Umbilical cord (tissue), 2 donors: ENCODE results near the gene CSRNP3. TPM values are rescaled to one million over a fixed set of nuclear protein-coding genes. Genes with fewer than 3 reads are reported as not detected.
"Not testable (repeated sequence)": the region's sequence is repeated elsewhere in the genome, so short reads cannot be mapped to it uniquely, and the experiment has no call there.

Source experiments
- DNase-seq: peaks from one replicate; pipeline ENCODE4 v3.0.0-alpha.2; 2015; ENCODE audit warnings: low spot score
- total RNA-seq: library from RNA; depleted of rRNA; stranded (reverse); fragments of >200 nt; gene quantifications from one replicate; pipeline ENCODE4 v1.2.3, GENCODE V29; 2014; ENCODE audit warnings: low replicate concordance; ENCODE audit not compliant: insufficient read depth

CSRNP3 gene
- total RNA-seq, 1 donor from 2014 or later, result 10.4 TPM

- DNase-seq, result peak; percentile 39
These were observed 117.9 kb downstream of the CSRNP3 start for GRCh38 chr2:165587335-165587938.

GRCh38 chr2:165590999-165591398 lies 121.5 kb downstream of the CSRNP3 start:
- not testable (repeated sequence) for DNase-seq

- no peak for DNase-seq
These were observed 123.6 kb downstream of the CSRNP3 start for GRCh38 chr2:165593081-165593480.

- DNase-seq, result no peak
These were observed 124.9 kb downstream of the CSRNP3 start for GRCh38 chr2:165594231-165594934.

- DNase-seq, result no peak
These were observed 125.4 kb downstream of the CSRNP3 start for GRCh38 chr2:165594935-165595255.

- no peak for DNase-seq
These were observed 127.3 kb downstream of the CSRNP3 start for GRCh38 chr2:165596788-165597187.

GRCh38 chr2:165601065-165601830 lies 131.8 kb downstream of the CSRNP3 start:
- DNase-seq, result no peak

- no peak for DNase-seq
These were observed 132.5 kb downstream of the CSRNP3 start for GRCh38 chr2:165601928-165602521.

- DNase-seq, result no peak
These were observed 140.2 kb downstream of the CSRNP3 start for GRCh38 chr2:165609672-165610071.

- no peak for DNase-seq
These were observed 141.1 kb downstream of the CSRNP3 start for GRCh38 chr2:165610591-165611029.

GRCh38 chr2:165617741-165618481 lies 148.4 kb downstream of the CSRNP3 start:
- no peak for DNase-seq

- DNase-seq, result no peak
These were observed 149.3 kb downstream of the CSRNP3 start for GRCh38 chr2:165618806-165619205.

- peak; percentile 11 for DNase-seq
These were observed 151.6 kb downstream of the CSRNP3 start for GRCh38 chr2:165621086-165621560.

- DNase-seq, result no peak
These were observed 153.7 kb downstream of the CSRNP3 start for GRCh38 chr2:165623161-165623560.

- DNase-seq, result no peak
These were observed 154.4 kb downstream of the CSRNP3 start for GRCh38 chr2:165623783-165624469.

GRCh38 chr2:165624470-165624800 lies 154.9 kb downstream of the CSRNP3 start:
- no peak for DNase-seq

GRCh38 chr2:165627470-165627869 lies 158.0 kb downstream of the CSRNP3 start:
- peak; percentile 22 for DNase-seq

GRCh38 chr2:165629776-165630175 lies 160.3 kb downstream of the CSRNP3 start:
- no peak for DNase-seq

- DNase-seq, result no peak
These were observed 160.7 kb downstream of the CSRNP3 start for GRCh38 chr2:165630236-165630635.

- DNase-seq, result no peak
These were observed 161.6 kb downstream of the CSRNP3 start for GRCh38 chr2:165631089-165631488.

- peak; percentile 13 for DNase-seq
These were observed 163.1 kb downstream of the CSRNP3 start for GRCh38 chr2:165632594-165632993.
